NCI-H146 (cell line): ENCODE results near the gene CACNA1H.
"Not testable (repeated sequence)": the region's sequence is repeated elsewhere in the genome, so short reads cannot be mapped to it uniquely, and the experiment has no call there.

Source experiments
- DNase-seq: peaks from one replicate; lab custom pipeline; 2025; lab: John Stamatoyannopoulos, UW

The CACNA1H gene

GRCh38 chr16:1255276-1256122 lies 102.6 kb downstream of the CACNA1H start, which contains the start of gene TPSD1:
Gene TPSD1 (plus strand): TSS chr16:1256069. CDS start chr16:1256281, 212 bp downstream.
- not testable (repeated sequence) for DNase-seq

- DNase-seq, result not testable (repeated sequence)
Measured at GRCh38 chr16:1256296-1256873, 103.5 kb downstream of the CACNA1H start.

- no peak for DNase-seq
Measured at GRCh38 chr16:1256874-1257322, 104.0 kb downstream of the CACNA1H start.

- DNase-seq, result no peak
Measured at GRCh38 chr16:1257561-1258224, 104.8 kb downstream of the CACNA1H start.

GRCh38 chr16:1258225-1258600 lies 105.3 kb downstream of the CACNA1H start:
- DNase-seq, result peak; percentile 15

GRCh38 chr16:1258906-1259759 lies 106.2 kb downstream of the CACNA1H start:
- DNase-seq, result peak; percentile 20

- no peak for DNase-seq
Measured at GRCh38 chr16:1259760-1260068, 106.8 kb downstream of the CACNA1H start.

- no peak for DNase-seq
Measured at GRCh38 chr16:1260101-1260680, 107.3 kb downstream of the CACNA1H start.

GRCh38 chr16:1261131-1261892 lies 108.4 kb downstream of the CACNA1H start:
- peak; percentile 87 for DNase-seq

- no peak for DNase-seq
Measured at GRCh38 chr16:1262210-1262845, 109.4 kb downstream of the CACNA1H start.

- DNase-seq, result no peak
Measured at GRCh38 chr16:1262846-1263221, 109.9 kb downstream of the CACNA1H start.

GRCh38 chr16:1263591-1264344 lies 110.9 kb downstream of the CACNA1H start:
- no peak for DNase-seq

GRCh38 chr16:1264345-1265089 lies 111.6 kb downstream of the CACNA1H start:
- no peak for DNase-seq

- DNase-seq, result no peak
Measured at GRCh38 chr16:1265090-1265630, 112.3 kb downstream of the CACNA1H start.

- no peak for DNase-seq
Measured at GRCh38 chr16:1265826-1266225, 112.9 kb downstream of the CACNA1H start.

GRCh38 chr16:1269418-1269817 lies 116.5 kb downstream of the CACNA1H start:
- DNase-seq, result not testable (repeated sequence)

GRCh38 chr16:1271380-1271723 lies 118.4 kb downstream of the CACNA1H start:
- no peak for DNase-seq
